Upper lobe of left lung (tissue), 4 donors: ENCODE measurements around the gene CDKAL1.

Experiments used
- POLR2A ChIP-seq, 4 donors: fragments of 450-650 bp; IDR thresholded peaks; one replicate each; pipeline ENCODE4 v1.5.1; 2016 to 2017; ENCODE audit warnings: antibody characterized with exemption in 4 of 4, mild to moderate bottlenecking in 2 of 4
- TF ChIP-seq, protein P1 (sequence below), 6 experiments: fragments of 450-650 bp in 4 of 6; fragments of 200-600 bp in 2 of 6; sonication (generic) in 2 of 6; IDR thresholded peaks; one replicate each; pipeline ENCODE4 v1.5.1; 2016 to 2019; ENCODE audit warnings: antibody characterized with exemption in 6 of 6

DNA sequence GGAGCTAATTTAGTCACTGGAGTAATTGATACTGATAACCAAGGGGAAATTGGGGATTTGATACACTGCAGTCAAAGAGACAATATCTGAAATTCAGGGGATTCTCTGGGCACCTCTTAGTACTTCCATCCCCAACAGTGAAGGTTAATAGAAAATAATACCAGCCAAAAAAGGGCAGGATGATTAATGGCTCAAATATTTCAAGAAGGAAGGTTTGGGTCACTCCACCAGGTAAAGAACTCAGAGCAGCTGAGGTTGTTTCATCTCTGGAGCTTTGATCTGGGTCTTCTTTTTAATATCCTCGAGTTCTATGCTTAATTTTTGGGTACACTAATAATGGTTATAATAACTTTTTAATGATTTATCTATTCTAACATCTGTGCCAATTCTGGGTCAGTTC lies 70.8 kb downstream of the CDKAL1 start:
- TF ChIP-seq, protein P1, sequence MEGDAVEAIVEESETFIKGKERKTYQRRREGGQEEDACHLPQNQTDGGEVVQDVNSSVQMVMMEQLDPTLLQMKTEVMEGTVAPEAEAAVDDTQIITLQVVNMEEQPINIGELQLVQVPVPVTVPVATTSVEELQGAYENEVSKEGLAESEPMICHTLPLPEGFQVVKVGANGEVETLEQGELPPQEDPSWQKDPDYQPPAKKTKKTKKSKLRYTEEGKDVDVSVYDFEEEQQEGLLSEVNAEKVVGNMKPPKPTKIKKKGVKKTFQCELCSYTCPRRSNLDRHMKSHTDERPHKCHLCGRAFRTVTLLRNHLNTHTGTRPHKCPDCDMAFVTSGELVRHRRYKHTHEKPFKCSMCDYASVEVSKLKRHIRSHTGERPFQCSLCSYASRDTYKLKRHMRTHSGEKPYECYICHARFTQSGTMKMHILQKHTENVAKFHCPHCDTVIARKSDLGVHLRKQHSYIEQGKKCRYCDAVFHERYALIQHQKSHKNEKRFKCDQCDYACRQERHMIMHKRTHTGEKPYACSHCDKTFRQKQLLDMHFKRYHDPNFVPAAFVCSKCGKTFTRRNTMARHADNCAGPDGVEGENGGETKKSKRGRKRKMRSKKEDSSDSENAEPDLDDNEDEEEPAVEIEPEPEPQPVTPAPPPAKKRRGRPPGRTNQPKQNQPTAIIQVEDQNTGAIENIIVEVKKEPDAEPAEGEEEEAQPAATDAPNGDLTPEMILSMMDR (IDR thresholded peaks at IDR 0.05), result no peak
- TF ChIP-seq POLR2A (IDR thresholded peaks at IDR 0.05), result no peak
